H1 (cell line): ENCODE data around the gene SLCO4A1. TPM values are rescaled to one million over a fixed set of nuclear protein-coding genes. Genes with fewer than 3 reads are reported as not detected.
A peak's percentile ranks its signal among the peaks of the same experiment; 100 is the strongest.

Source experiments
- CTCF ChIA-PET: fragments of 300-600 bp; sonication (Branson Sonifier 250); formaldehyde crosslinking; loops from one replicate; lab custom pipeline; 2021; ENCODE audit not compliant: partially characterized antibody; lab: Charles Lee
- POLR2A ChIA-PET: fragments of 300-600 bp; sonication (Branson Sonifier 250); formaldehyde crosslinking; loops from one replicate; lab custom pipeline; 2021; ENCODE audit warnings: inconsistent platforms; ENCODE audit not compliant: partially characterized antibody; lab: Charles Lee
- DNase-seq, 2 experiments: peaks; one replicate each; pipeline versions ENCODE4 v3.0.0 to v3.0.0-alpha.2; 2010 to 2022; ENCODE audit warnings: low spot score in 2 of 2, low read depth in 1 of 2, mixed read lengths in 1 of 2
- FAIRE-seq: peaks from 2 replicates; lab custom pipeline; 2011; peaks lifted over from hg19 to GRCh38; lab: Jason Lieb, UNC
- H2AFZ ChIP-seq: 2 replicates; pipeline ENCODE4 v1.8.1; 2012; ENCODE audit warnings: low read length, inconsistent platforms
- H2AK5ac ChIP-seq: 2 replicates; pipeline ENCODE4 v1.6.1; 2013; ENCODE audit warnings: low read depth, low read length
- H2BK120ac ChIP-seq: replicated peaks from 2 replicates; pipeline ENCODE3; 2013; ENCODE audit warnings: low read depth, low read length, inconsistent platforms
- H2BK12ac ChIP-seq: 2 replicates; pipeline ENCODE4 v1.6.1; 2013; ENCODE audit warnings: low read depth, low read length
- H2BK15ac ChIP-seq: 2 replicates; pipeline ENCODE4 v1.6.1; 2013; ENCODE audit warnings: low read length
- H2BK20ac ChIP-seq: 2 replicates; pipeline ENCODE4 v1.6.1; 2013; ENCODE audit warnings: low read length
- H2BK5ac ChIP-seq: 2 replicates; pipeline ENCODE4 v1.6.1; 2013; ENCODE audit warnings: low read depth, low read length
- H3K14ac ChIP-seq: 2 replicates; pipeline ENCODE4 v1.6.1; 2013; ENCODE audit warnings: inconsistent platforms; ENCODE audit not compliant: insufficient read length
- H3K18ac ChIP-seq: 2 replicates; pipeline ENCODE4 v1.6.1; 2013; ENCODE audit warnings: low read length; ENCODE audit errors: extremely low read depth
- H3K23ac ChIP-seq: 2 replicates; pipeline ENCODE4 v1.6.1; 2013; ENCODE audit warnings: inconsistent platforms; ENCODE audit not compliant: insufficient read length
- H3K23me2 ChIP-seq: 2 replicates; pipeline ENCODE4 v1.6.1; 2013; ENCODE audit warnings: low read depth, low read length
- H3K27ac ChIP-seq: 2 replicates; pipeline ENCODE4 v1.6.1; 2011; ENCODE audit warnings: low read depth, low read length, inconsistent platforms
- H3K27me3 ChIP-seq, 4 experiments: replicated peaks in 1 of 4; 1 replicate in 1 of 4; 2 replicates in 3 of 4; pipeline versions ENCODE4 v1.6.1 to v1.8.1; 2011 to 2013; ENCODE audit warnings: low read length in 3 of 4, mild to moderate bottlenecking in 3 of 4, inconsistent platforms in 2 of 4, mixed read lengths in 2 of 4, moderate library complexity in 1 of 4; ENCODE audit not compliant: control insufficient read depth in 3 of 4, insufficient read depth in 3 of 4; ENCODE audit errors: extremely low read depth in 1 of 4
- H3K36me3 ChIP-seq, 4 experiments: 2 replicates each; pipeline versions ENCODE4 v1.6.1 to v1.8.1; 2011 to 2013; ENCODE audit warnings: mild to moderate bottlenecking in 4 of 4, low read length in 3 of 4, moderate library complexity in 2 of 4, control low read depth in 1 of 4, inconsistent platforms in 1 of 4; ENCODE audit not compliant: insufficient read depth in 4 of 4, control insufficient read depth in 2 of 4
- H3K4ac ChIP-seq: replicated peaks from 2 replicates; pipeline ENCODE3; 2013; ENCODE audit warnings: low read length, low read depth, mixed read lengths, inconsistent platforms; ENCODE audit not compliant: insufficient read length
- H3K4me1 ChIP-seq, 4 experiments: replicated peaks in 1 of 4; 1 replicate in 1 of 4; 2 replicates in 3 of 4; pipeline versions ENCODE4 v1.6.1 to v1.8.1; 2011 to 2013; ENCODE audit warnings: low read length in 3 of 4, inconsistent platforms in 2 of 4, mixed read lengths in 1 of 4; ENCODE audit not compliant: insufficient read depth in 4 of 4, control insufficient read depth in 3 of 4
- H3K4me2 ChIP-seq, 2 experiments: 2 replicates each; pipeline versions ENCODE4 v1.6.1 to v1.8.1; 2011 to 2013; ENCODE audit warnings: low read depth in 2 of 2, low read length in 2 of 2, control low read depth in 1 of 2, inconsistent platforms in 1 of 2, mild to moderate bottlenecking in 1 of 2; ENCODE audit not compliant: insufficient read depth in 1 of 2
- H3K4me3 ChIP-seq, 4 experiments: fragments of 200-600, 300-600 bp in 1 of 4; sonication (generic), shearing (Covaris generic), sonication (Bioruptor Twin) in 1 of 4; 2 replicates each; pipeline versions ENCODE4 v1.5.1 to v1.8.1; 2011 to 2016; ENCODE audit warnings: low read length in 4 of 4, low read depth in 3 of 4, control low read depth in 2 of 4, inconsistent platforms in 2 of 4, mild to moderate bottlenecking in 2 of 4, mixed read lengths in 1 of 4, moderate library complexity in 1 of 4; ENCODE audit not compliant: insufficient read depth in 2 of 4; ENCODE audit errors: extremely low read depth in 1 of 4
- H3K56ac ChIP-seq: replicated peaks from 2 replicates; pipeline ENCODE3; 2013; ENCODE audit warnings: low read depth, mild to moderate bottlenecking, mixed read lengths, low read length, inconsistent platforms; ENCODE audit not compliant: insufficient read length
- H3K79me1 ChIP-seq: 2 replicates; pipeline ENCODE4 v1.6.1; 2013; ENCODE audit warnings: low read depth, low read length, control low read depth
- H3K79me2 ChIP-seq, 2 experiments: 2 replicates each; pipeline versions ENCODE4 v1.6.1 to v1.8.1; 2012 to 2013; ENCODE audit warnings: low read length in 2 of 2, mild to moderate bottlenecking in 2 of 2, inconsistent platforms in 1 of 2; ENCODE audit not compliant: insufficient read depth in 2 of 2, control insufficient read depth in 1 of 2
- H3K9ac ChIP-seq, 4 experiments: replicated peaks in 1 of 4; 1 replicate in 1 of 4; 2 replicates in 3 of 4; pipeline versions ENCODE4 v1.6.1 to v1.8.1; 2011 to 2013; ENCODE audit warnings: low read depth in 3 of 4, low read length in 3 of 4, control low read depth in 2 of 4, mild to moderate bottlenecking in 2 of 4, moderate library complexity in 2 of 4, inconsistent platforms in 1 of 4; ENCODE audit errors: extremely low read depth in 1 of 4
- H3K9me3 ChIP-seq, 2 experiments: 2 replicates each; pipeline versions ENCODE4 v1.6.1 to v1.8.1; 2012 to 2013; ENCODE audit warnings: mild to moderate bottlenecking in 2 of 2, moderate library complexity in 2 of 2, control low read depth in 1 of 2, inconsistent platforms in 1 of 2, low read depth in 1 of 2, low read length in 1 of 2, mixed read lengths in 1 of 2; ENCODE audit not compliant: insufficient read depth in 2 of 2
- H4K20me1 ChIP-seq, 2 experiments: replicated peaks in 1 of 2; 2 replicates each; pipeline versions ENCODE3 to v1.8.1; 2011 to 2013; ENCODE audit warnings: inconsistent platforms in 2 of 2, low read length in 2 of 2, mild to moderate bottlenecking in 1 of 2; ENCODE audit not compliant: insufficient read depth in 2 of 2, control insufficient read depth in 1 of 2
- H4K5ac ChIP-seq: 2 replicates; pipeline ENCODE4 v1.6.1; 2013; ENCODE audit warnings: low read length, low read depth, mixed read lengths, inconsistent platforms; ENCODE audit not compliant: insufficient read length
- H4K8ac ChIP-seq: 2 replicates; pipeline ENCODE4 v1.8.0; 2013; ENCODE audit warnings: mild to moderate bottlenecking, moderate library complexity, low read length, inconsistent platforms; ENCODE audit not compliant: insufficient read depth; ENCODE audit errors: extremely low read depth
- H4K91ac ChIP-seq: replicated peaks from 2 replicates; pipeline ENCODE3; 2013; ENCODE audit warnings: low read length, mixed read lengths, inconsistent platforms; ENCODE audit not compliant: insufficient read length
- CTCF ChIP-seq, 3 experiments: IDR thresholded peaks; 1 replicate in 2 of 3; 2 replicates in 1 of 3; pipeline versions ENCODE4 v1.5.1 to v1.6.1; 2011; ENCODE audit warnings: low read length in 3 of 3, mild to moderate bottlenecking in 3 of 3, inconsistent platforms in 2 of 3, low read depth in 1 of 3, moderate library complexity in 1 of 3; ENCODE audit not compliant: insufficient read depth in 1 of 3; ENCODE audit errors: control extremely low read depth in 1 of 3
- SUZ12 ChIP-seq: fragments of 200-600 bp; sonication (generic); IDR thresholded peaks from 2 replicates; pipeline ENCODE4 v1.6.1; 2012; ENCODE audit warnings: mild to moderate bottlenecking, inconsistent platforms, low read length, moderate library complexity, mixed read lengths
- USF2 ChIP-seq: IDR thresholded peaks from 2 replicates; pipeline ENCODE4 v1.6.1; 2011; ENCODE audit warnings: low read length, improper control_type of control experiment
- WGBS, 2 experiments: shearing (Covaris generic) in 1 of 2; methylation state at CpG; one replicate each; pipeline versions ENCODE4 v1.1.6 to v1.1.7; 2013 to 2015; ENCODE audit warnings: low lambda C conversion rate in 2 of 2, mixed read lengths in 2 of 2, inconsistent platforms in 1 of 2, low coverage in 1 of 2, missing lambda C conversion rate in 1 of 2; ENCODE audit not compliant: insufficient replicate concordance in 2 of 2, insufficient coverage in 1 of 2, insufficient read length in 1 of 2; ENCODE audit errors: extremely low coverage in 1 of 2, missing lambda C conversion rate in 1 of 2; 5-methylcytosine and 5-hydroxymethylcytosine counted together
- polyA plus RNA-seq, 7 experiments: library from polyadenylated mRNA; depleted of rRNA in 3 of 7; stranded (reverse) in 5 of 7; unstranded in 2 of 7; fragments of >200 nt in 5 of 7; fragments of 200-250 nt in 2 of 7; gene quantifications; 1 replicate in 5 of 7; 2 replicates in 1 of 7; 4 replicates in 1 of 7; pipeline versions ENCODE4 v1.2.1 to v1.2.3, GENCODE V29; 2011 to 2013; ENCODE audit warnings: missing spikeins in 2 of 7, mixed read lengths in 2 of 7
- total RNA-seq: library from RNA; stranded (reverse); fragmentation: NEBNext Ultra II Directional; extraction: Animal tissue kit (Norgen Biotek cat#: 25700); gene quantifications from 2 replicates; pipeline ENCODE4 v1.2.1, GENCODE V29; 2021
- TF ChIP-seq, protein P1 (sequence below): IDR thresholded peaks from 2 replicates; pipeline ENCODE4 v1.6.1; 2012; ENCODE audit warnings: inconsistent platforms

SLCO4A1 gene
- total and polyA plus RNA-seq, 2 of the 8 experiments (the other 6 are each of a cell fraction or from before 2014, with no cell fraction given), result 10.5 to 18.5 TPM

GRCh38 chr20:62708591-62709536 is 66.6 kb downstream of the SLCO4A1 start, which contains the start of gene NTSR1:
Gene NTSR1, plus strand, starts transcription at chr20:62708836. Its CDS starts 372 bp downstream, at chr20:62709208.
- no peak within 1 kb of the TSS for H2AK5ac ChIP-seq
- no peak within 1 kb of the TSS for H3K4ac ChIP-seq
- peaks cover 0 to 8% (median 7%) of the 10 kb centered on the region in 4 experiments; a peak in 5 of 7 replicates for H3K4me1 ChIP-seq
- peak within 1 kb of the TSS; percentile 96; the same call in 1 of the 2 replicates for H2BK12ac ChIP-seq
- H4K91ac ChIP-seq, result peak within 1 kb of the TSS; percentile 25
- no peak within 1 kb of the TSS for H3K23ac ChIP-seq
- H3K27ac ChIP-seq, result no peak within 1 kb of the TSS
- H3K4me2 ChIP-seq, result peak within 1 kb of the TSS; percentile 68 to 84
- H2BK120ac ChIP-seq, result no peak within 1 kb of the TSS
- no peak within 1 kb of the TSS for H3K56ac ChIP-seq
- no peak for FAIRE-seq
- peak in 1 of 2 experiments; percentile 79 for DNase-seq
- peak within 1 kb of the TSS; percentile 78; the same call in 1 of the 2 replicates for H3K18ac ChIP-seq
- peak within 1 kb of the TSS; percentile 92; the same call in 1 of the 2 replicates for H2BK15ac ChIP-seq
- ChIA-PET POLR2A (interaction anchor here (1.0 to 1.2 kb wide), 3 partner anchors 11 to 106 kb away, joined by 3 to 4 read pairs (median 4); no protein-coding TSS in a partner anchor), CTCF (interaction anchor here (0.6 to 4.7 kb wide), 30 partner anchors 10 to 1015 kb away, joined by 3 to 38 read pairs (median 5); no protein-coding TSS in a partner anchor)
- no peak within 1 kb of the TSS; the same call in 1 of the 2 replicates for H2AFZ ChIP-seq
- peak within 1 kb of the TSS; percentile 61; the same call in 1 of the 2 replicates for H2BK20ac ChIP-seq
- peak within 1 kb of the TSS; percentile 15 to 56 (median 48) for H3K4me3 ChIP-seq
- H4K20me1 ChIP-seq, result peaks cover 3 to 5% of the 10 kb centered on the region in 2 experiments
- no peaks in the 10 kb centered on the region for H3K36me3 ChIP-seq
- H3K9ac ChIP-seq, result no peak within 1 kb of the TSS; a peak in 1 of 7 replicates
- no peaks in the 10 kb centered on the region for H3K79me2 ChIP-seq
- no peaks in the 10 kb centered on the region for H3K79me1 ChIP-seq
- H4K5ac ChIP-seq, result no peak within 1 kb of the TSS
- peak within 1 kb of the TSS; percentile 44; the same call in 1 of the 2 replicates for H2BK5ac ChIP-seq
- peaks cover 11% of the 10 kb centered on the region; the same call in 1 of the 2 replicates for H3K23me2 ChIP-seq
- no peak within 1 kb of the TSS for H3K14ac ChIP-seq
- no peaks in the 10 kb centered on the region for H3K9me3 ChIP-seq
- 18% methylated on average over 59 of the region's 124 CpGs; no CpG with 5 or more reads in 1 of the 2 experiments for WGBS, 2 experiments
- peaks cover 22 to 40% (median 30%) of the 10 kb centered on the region in 4 experiments for H3K27me3 ChIP-seq
- peak within 1 kb of the TSS; percentile 75 for H4K8ac ChIP-seq
- TF ChIP-seq, protein P1, sequence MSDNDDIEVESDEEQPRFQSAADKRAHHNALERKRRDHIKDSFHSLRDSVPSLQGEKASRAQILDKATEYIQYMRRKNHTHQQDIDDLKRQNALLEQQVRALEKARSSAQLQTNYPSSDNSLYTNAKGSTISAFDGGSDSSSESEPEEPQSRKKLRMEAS, result peak; percentile 3
- TF ChIP-seq CTCF (IDR thresholded peaks at IDR 0.05; ENCODE audit: control extremely low read depth in 1 of 3, insufficient read depth in 1 of 3, low read depth in 1 of 3, low read length in 3 of 3) (peak; percentile 13 to 30 (median 23)), USF2 (no peak), SUZ12 (peak; percentile 83)
